ENCODE measurements around the gene TUBA1C.
A peak's percentile ranks its signal among the peaks of the same experiment; 100 is the strongest.

The TUBA1C gene

DNA sequence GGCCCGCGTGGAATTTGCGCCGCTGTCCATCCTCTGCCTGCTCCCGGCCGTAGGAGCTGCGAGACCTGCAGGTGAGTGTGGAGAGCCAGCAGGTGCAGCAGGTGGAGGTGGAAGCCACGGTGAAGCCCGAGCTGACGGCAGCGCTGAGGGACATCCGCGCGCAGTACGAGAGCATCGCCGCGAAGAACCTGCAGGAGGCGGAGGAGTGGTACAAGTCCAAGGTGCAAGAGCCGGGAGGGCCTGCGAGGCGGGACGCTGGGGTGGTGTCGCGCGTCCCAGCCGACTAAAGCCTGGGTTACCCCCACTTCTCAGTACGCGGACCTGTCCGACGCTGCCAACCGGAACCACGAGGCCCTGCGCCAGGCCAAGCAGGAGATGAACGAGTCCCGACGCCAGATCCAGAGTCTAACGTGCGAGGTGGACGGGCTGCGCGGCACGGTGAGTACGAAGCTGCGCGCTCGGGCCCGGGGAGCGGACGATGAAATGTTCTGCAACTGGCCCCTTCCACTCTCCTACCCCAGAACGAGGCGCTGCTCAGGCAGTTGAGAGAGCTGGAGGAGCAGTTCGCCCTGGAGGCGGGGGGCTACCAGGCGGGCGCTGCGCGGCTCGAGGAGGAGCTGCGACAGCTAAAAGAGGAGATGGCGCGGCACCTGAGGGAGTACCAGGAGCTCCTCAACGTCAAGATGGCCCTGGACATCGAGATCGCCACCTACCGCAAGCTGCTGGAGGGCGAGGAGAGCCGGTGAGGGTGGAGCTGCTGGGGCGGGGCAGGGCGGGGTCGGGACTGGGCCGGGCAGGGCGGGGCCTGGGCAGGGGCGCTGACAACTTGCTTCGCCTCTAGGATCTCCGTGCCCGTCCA, 32.2 kb downstream of the TUBA1C start (continued):
- TF ChIP-seq ZNF302 (tag by site-specific recombination; IDR thresholded peaks at IDR 0.05; ENCODE audit: low read depth) (no peak), ZNF513 (tag by site-specific recombination; IDR thresholded peaks at IDR 0.05) (no peak), REST (tag by site-specific recombination; IDR thresholded peaks at IDR 0.05) (no peak), ZNF626 (tag by site-specific recombination; IDR thresholded peaks at IDR 0.05) (no peak), ZNF561 (tag by site-specific recombination; IDR thresholded peaks at IDR 0.05; ENCODE audit: borderline replicate concordance) (no peak; the same call in 1 of the 2 replicates), ZNF555 (tag by site-specific recombination; conservative IDR thresholded peaks at IDR 0.05) (no peak), ZNF140 (tag by site-specific recombination; IDR thresholded peaks at IDR 0.05) (no peak), GLIS2 (tag by site-specific recombination; IDR thresholded peaks at IDR 0.05) (peak; percentile 61; the same call in 1 of the 2 replicates), OVOL3 (tag by site-specific recombination; IDR thresholded peaks at IDR 0.05) (no peak), ZNF223 (tag by site-specific recombination; IDR thresholded peaks at IDR 0.05) (0 out of 2 replicates have a peak, but pooled peaks have one; percentile 10), ZNF785 (tag by site-specific recombination; IDR thresholded peaks at IDR 0.05) (no peak), ZFP41 (tag by site-specific recombination; IDR thresholded peaks at IDR 0.05; ENCODE audit: borderline replicate concordance) (no peak), ZNF398 (tag by site-specific recombination; IDR thresholded peaks at IDR 0.05) (peak; percentile 84), PRDM1 (tag by site-specific recombination; IDR thresholded peaks at IDR 0.05) (no peak), ZNF174 (tag by site-specific recombination; IDR thresholded peaks at IDR 0.05) (no peak), ZNF133 (tag by site-specific recombination; IDR thresholded peaks at IDR 0.05) (no peak), ZNF548 (tag by site-specific recombination; IDR thresholded peaks at IDR 0.05) (0 out of 2 replicates have a peak, but pooled peaks have one; percentile 6), ZNF549 (tag by site-specific recombination; IDR thresholded peaks at IDR 0.05) (no peak)
- TF ChIP-seq, protein P1, sequence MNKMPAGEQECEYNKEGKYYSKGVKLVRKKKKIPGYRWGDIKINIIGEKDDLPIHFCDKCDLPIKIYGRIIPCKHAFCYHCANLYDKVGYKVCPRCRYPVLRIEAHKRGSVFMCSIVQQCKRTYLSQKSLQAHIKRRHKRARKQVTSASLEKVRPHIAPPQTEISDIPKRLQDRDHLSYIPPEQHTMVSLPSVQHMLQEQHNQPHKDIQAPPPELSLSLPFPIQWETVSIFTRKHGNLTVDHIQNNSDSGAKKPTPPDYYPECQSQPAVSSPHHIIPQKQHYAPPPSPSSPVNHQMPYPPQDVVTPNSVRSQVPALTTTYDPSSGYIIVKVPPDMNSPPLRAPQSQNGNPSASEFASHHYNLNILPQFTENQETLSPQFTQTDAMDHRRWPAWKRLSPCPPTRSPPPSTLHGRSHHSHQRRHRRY (tag by site-specific recombination; IDR thresholded peaks at IDR 0.05): 0 out of 2 replicates have a peak, but pooled peaks have one; percentile 25
- TF ChIP-seq, protein P2, sequence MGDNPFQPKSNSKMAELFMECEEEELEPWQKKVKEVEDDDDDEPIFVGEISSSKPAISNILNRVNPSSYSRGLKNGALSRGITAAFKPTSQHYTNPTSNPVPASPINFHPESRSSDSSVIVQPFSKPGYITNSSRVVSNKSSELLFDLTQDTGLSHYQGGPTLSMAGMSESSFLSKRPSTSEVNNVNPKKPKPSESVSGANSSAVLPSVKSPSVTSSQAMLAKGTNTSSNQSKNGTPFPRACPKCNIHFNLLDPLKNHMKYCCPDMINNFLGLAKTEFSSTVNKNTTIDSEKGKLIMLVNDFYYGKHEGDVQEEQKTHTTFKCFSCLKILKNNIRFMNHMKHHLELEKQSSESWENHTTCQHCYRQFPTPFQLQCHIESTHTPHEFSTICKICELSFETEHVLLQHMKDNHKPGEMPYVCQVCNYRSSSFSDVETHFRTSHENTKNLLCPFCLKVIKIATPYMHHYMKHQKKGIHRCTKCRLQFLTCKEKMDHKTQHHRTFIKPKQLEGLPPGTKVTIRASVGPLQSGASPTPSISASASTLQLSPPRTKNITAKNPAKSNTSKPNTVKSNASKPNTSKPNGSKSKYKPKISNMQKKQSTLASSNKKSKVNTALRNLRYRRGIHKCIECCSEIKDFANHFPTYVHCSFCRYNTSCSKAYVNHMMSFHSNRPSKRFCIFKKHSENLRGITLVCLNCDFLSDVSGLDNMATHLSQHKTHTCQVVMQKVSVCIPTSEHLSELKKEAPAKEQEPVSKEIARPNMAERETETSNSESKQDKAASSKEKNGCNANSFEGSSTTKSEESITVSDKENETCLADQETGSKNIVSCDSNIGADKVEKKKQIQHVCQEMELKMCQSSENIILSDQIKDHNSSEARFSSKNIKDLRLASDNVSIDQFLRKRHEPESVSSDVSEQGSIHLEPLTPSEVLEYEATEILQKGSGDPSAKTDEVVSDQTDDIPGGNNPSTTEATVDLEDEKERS (tag by site-specific recombination; IDR thresholded peaks at IDR 0.05): no peak
- TF ChIP-seq, protein P3, sequence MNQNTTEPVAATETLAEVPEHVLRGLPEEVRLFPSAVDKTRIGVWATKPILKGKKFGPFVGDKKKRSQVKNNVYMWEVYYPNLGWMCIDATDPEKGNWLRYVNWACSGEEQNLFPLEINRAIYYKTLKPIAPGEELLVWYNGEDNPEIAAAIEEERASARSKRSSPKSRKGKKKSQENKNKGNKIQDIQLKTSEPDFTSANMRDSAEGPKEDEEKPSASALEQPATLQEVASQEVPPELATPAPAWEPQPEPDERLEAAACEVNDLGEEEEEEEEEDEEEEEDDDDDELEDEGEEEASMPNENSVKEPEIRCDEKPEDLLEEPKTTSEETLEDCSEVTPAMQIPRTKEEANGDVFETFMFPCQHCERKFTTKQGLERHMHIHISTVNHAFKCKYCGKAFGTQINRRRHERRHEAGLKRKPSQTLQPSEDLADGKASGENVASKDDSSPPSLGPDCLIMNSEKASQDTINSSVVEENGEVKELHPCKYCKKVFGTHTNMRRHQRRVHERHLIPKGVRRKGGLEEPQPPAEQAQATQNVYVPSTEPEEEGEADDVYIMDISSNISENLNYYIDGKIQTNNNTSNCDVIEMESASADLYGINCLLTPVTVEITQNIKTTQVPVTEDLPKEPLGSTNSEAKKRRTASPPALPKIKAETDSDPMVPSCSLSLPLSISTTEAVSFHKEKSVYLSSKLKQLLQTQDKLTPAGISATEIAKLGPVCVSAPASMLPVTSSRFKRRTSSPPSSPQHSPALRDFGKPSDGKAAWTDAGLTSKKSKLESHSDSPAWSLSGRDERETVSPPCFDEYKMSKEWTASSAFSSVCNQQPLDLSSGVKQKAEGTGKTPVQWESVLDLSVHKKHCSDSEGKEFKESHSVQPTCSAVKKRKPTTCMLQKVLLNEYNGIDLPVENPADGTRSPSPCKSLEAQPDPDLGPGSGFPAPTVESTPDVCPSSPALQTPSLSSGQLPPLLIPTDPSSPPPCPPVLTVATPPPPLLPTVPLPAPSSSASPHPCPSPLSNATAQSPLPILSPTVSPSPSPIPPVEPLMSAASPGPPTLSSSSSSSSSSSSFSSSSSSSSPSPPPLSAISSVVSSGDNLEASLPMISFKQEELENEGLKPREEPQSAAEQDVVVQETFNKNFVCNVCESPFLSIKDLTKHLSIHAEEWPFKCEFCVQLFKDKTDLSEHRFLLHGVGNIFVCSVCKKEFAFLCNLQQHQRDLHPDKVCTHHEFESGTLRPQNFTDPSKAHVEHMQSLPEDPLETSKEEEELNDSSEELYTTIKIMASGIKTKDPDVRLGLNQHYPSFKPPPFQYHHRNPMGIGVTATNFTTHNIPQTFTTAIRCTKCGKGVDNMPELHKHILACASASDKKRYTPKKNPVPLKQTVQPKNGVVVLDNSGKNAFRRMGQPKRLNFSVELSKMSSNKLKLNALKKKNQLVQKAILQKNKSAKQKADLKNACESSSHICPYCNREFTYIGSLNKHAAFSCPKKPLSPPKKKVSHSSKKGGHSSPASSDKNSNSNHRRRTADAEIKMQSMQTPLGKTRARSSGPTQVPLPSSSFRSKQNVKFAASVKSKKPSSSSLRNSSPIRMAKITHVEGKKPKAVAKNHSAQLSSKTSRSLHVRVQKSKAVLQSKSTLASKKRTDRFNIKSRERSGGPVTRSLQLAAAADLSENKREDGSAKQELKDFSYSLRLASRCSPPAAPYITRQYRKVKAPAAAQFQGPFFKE (tag by site-specific recombination; IDR thresholded peaks at IDR 0.05; ENCODE audit: borderline replicate concordance): peak; percentile 74
